ENCODE results near the gene VPS13C. TPM values are rescaled to one million over a fixed set of nuclear protein-coding genes. Genes with fewer than 3 reads are reported as not detected.
"Not testable (repeated sequence)": the region's sequence is repeated elsewhere in the genome, so short reads cannot be mapped to it uniquely, and the experiment has no call there.

VPS13C gene
- total and polyA plus RNA-seq, 2 donors (not counting 1 experiment from before 2014, with no cell fraction given), result 40.0 to 236 TPM

GRCh38 chr15:62021991-62022600 is 38.2 kb downstream of the VPS13C start:
- peaks cover 0 to 7% of the 10 kb centered on the region in 2 donors for H3K4me1 ChIP-seq (ENCODE audit: control insufficient read depth in 2 of 2, insufficient read depth in 2 of 2, low read length in 2 of 2)
- ATAC-seq (ENCODE audit: low read depth) (no peak), DNase-seq (no peak)
- no peak overlapping the region for H3K4me2 ChIP-seq (replicated peaks; ENCODE audit: low read depth, low read length, poor library complexity, severe bottlenecking)
- no peak overlapping the region for H3K4me3 Mint-ChIP-seq
- WGBS (ENCODE audit: insufficient coverage), result no CpG with 5 or more reads among the region's 3 CpGs
- no peak overlapping the region for H3K27ac Mint-ChIP-seq
- no peaks in the 10 kb centered on the region for H3K27me3 ChIP-seq (replicated peaks in 1 of 4; ENCODE audit: control extremely low read depth in 1 of 4, control insufficient read depth in 3 of 4, insufficient read depth in 4 of 4, low read length in 3 of 4)
- peaks cover 12% of the 10 kb centered on the region for H3K4me1 Mint-ChIP-seq
- peaks cover 0 to 2% (median 0%) of the 10 kb centered on the region in 3 donors for H3K9me3 ChIP-seq (ENCODE audit: control extremely low read depth in 1 of 3, control insufficient read depth in 2 of 3, insufficient read depth in 1 of 3, low read length in 2 of 3)
- no peaks in the 10 kb centered on the region for H3K27me3 Mint-ChIP-seq
- peaks cover 3 to 38% of the 10 kb centered on the region in 2 experiments for H3K36me3 ChIP-seq (replicated peaks in 1 of 2; ENCODE audit: control extremely low read depth in 1 of 2, control insufficient read depth in 1 of 2, extremely low read depth in 1 of 2, insufficient read depth in 2 of 2, low read length in 1 of 2)
- CTCF ChIA-PET, result interaction anchor here (1.3 to 1.9 kb wide), 2 partner anchors 38 to 47 kb away, joined by 3 to 10 read pairs; partner anchors contain the start of gene VPS13C
- POLR2A ChIA-PET, result no interaction called here
- H2AFZ ChIP-seq (ENCODE audit: insufficient read depth, low read depth, low read length, poor library complexity, severe bottlenecking), result no peak overlapping the region
- no peaks in the 10 kb centered on the region for H3K9me3 Mint-ChIP-seq (ENCODE audit: insufficient read depth)
- no peaks in the 10 kb centered on the region for H4K20me1 ChIP-seq (ENCODE audit: control insufficient read depth, insufficient read depth, low read length, poor library complexity, severe bottlenecking)
- no peak overlapping the region for H3K27ac ChIP-seq (ENCODE audit: low read length in 2 of 2)
- intact Hi-C loops (cut with micrococcal nuclease), result no loop called here
- H3K79me2 ChIP-seq (ENCODE audit: control insufficient read depth, insufficient read depth, low read length), result no peaks in the 10 kb centered on the region
- no peak overlapping the region for H3K4me3 ChIP-seq (ENCODE audit: control extremely low read depth in 1 of 5, extremely low read depth in 1 of 5, insufficient read depth in 1 of 5, low read depth in 2 of 5, low read length in 4 of 5)
- H3K9ac ChIP-seq (ENCODE audit: low read length), result no peak overlapping the region
- no peak for TF ChIP-seq EZH2 (IDR thresholded peaks at IDR 0.05; ENCODE audit: borderline replicate concordance, insufficient read depth, low read depth, low read length, poor library complexity, severe bottlenecking)
- TF ChIP-seq, protein P1, sequence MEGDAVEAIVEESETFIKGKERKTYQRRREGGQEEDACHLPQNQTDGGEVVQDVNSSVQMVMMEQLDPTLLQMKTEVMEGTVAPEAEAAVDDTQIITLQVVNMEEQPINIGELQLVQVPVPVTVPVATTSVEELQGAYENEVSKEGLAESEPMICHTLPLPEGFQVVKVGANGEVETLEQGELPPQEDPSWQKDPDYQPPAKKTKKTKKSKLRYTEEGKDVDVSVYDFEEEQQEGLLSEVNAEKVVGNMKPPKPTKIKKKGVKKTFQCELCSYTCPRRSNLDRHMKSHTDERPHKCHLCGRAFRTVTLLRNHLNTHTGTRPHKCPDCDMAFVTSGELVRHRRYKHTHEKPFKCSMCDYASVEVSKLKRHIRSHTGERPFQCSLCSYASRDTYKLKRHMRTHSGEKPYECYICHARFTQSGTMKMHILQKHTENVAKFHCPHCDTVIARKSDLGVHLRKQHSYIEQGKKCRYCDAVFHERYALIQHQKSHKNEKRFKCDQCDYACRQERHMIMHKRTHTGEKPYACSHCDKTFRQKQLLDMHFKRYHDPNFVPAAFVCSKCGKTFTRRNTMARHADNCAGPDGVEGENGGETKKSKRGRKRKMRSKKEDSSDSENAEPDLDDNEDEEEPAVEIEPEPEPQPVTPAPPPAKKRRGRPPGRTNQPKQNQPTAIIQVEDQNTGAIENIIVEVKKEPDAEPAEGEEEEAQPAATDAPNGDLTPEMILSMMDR (IDR thresholded peaks at IDR 0.05), result peak; percentile 34

GRCh38 chr15:62020576-62021160 is 39.6 kb downstream of the VPS13C start:
- Mint-ChIP-seq H3K4me1 (no peaks in the 10 kb centered on the region), H3K27me3 (no peaks in the 10 kb centered on the region), H3K9me3 (ENCODE audit: insufficient read depth) (no peaks in the 10 kb centered on the region), H3K4me3 (no peak overlapping the region), H3K27ac (no peak overlapping the region)
- H3K27me3 ChIP-seq (replicated peaks in 1 of 4; ENCODE audit: control extremely low read depth in 1 of 4, control insufficient read depth in 3 of 4, insufficient read depth in 4 of 4, low read length in 3 of 4), result no peaks in the 10 kb centered on the region
- no peak for DNase-seq
- TF ChIP-seq, protein P1 (IDR thresholded peaks at IDR 0.05), result no peak
- TF ChIP-seq EZH2 (IDR thresholded peaks at IDR 0.05; ENCODE audit: borderline replicate concordance, insufficient read depth, low read depth, low read length, poor library complexity, severe bottlenecking), result no peak
- no peak overlapping the region for H3K27ac ChIP-seq (ENCODE audit: low read length in 2 of 2)
- intact Hi-C loops (cut with micrococcal nuclease), result no loop called here
- peaks cover 0 to 2% (median 0%) of the 10 kb centered on the region in 3 donors for H3K9me3 ChIP-seq (ENCODE audit: control extremely low read depth in 1 of 3, control insufficient read depth in 2 of 3, insufficient read depth in 1 of 3, low read length in 2 of 3)
- no peak overlapping the region for H3K4me2 ChIP-seq (replicated peaks; ENCODE audit: low read depth, low read length, poor library complexity, severe bottlenecking)
- H3K36me3 ChIP-seq (replicated peaks in 1 of 2; ENCODE audit: control extremely low read depth in 1 of 2, control insufficient read depth in 1 of 2, extremely low read depth in 1 of 2, insufficient read depth in 2 of 2, low read length in 1 of 2), result peaks cover 3 to 38% of the 10 kb centered on the region in 2 experiments
- H3K4me3 ChIP-seq (ENCODE audit: control extremely low read depth in 1 of 5, extremely low read depth in 1 of 5, insufficient read depth in 1 of 5, low read depth in 2 of 5, low read length in 4 of 5), result no peak overlapping the region
- H3K4me1 ChIP-seq (ENCODE audit: control insufficient read depth in 2 of 2, insufficient read depth in 2 of 2, low read length in 2 of 2), result no peaks in the 10 kb centered on the region
- H3K79me2 ChIP-seq (ENCODE audit: control insufficient read depth, insufficient read depth, low read length), result no peaks in the 10 kb centered on the region
- H3K9ac ChIP-seq (ENCODE audit: low read length), result no peak overlapping the region
- ChIA-PET POLR2A (no interaction called here), CTCF (no interaction called here)
- no peak overlapping the region for H2AFZ ChIP-seq (ENCODE audit: insufficient read depth, low read depth, low read length, poor library complexity, severe bottlenecking)
- H4K20me1 ChIP-seq (ENCODE audit: control insufficient read depth, insufficient read depth, low read length, poor library complexity, severe bottlenecking), result no peaks in the 10 kb centered on the region
- ATAC-seq (ENCODE audit: low read depth), result no peak
- 100% methylated on average over 1 of the region's 3 CpGs for WGBS (ENCODE audit: insufficient coverage)

- H3K4me3 ChIP-seq (ENCODE audit: control extremely low read depth in 1 of 5, extremely low read depth in 1 of 5, insufficient read depth in 1 of 5, low read depth in 2 of 5, low read length in 4 of 5); H3K9me3 Mint-ChIP-seq (ENCODE audit: insufficient read depth); H3K4me3 Mint-ChIP-seq; H3K27ac Mint-ChIP-seq; CTCF ChIA-PET; POLR2A ChIA-PET; H3K27me3 ChIP-seq (replicated peaks in 1 of 4; ENCODE audit: control extremely low read depth in 1 of 4, control insufficient read depth in 3 of 4, insufficient read depth in 4 of 4, low read length in 3 of 4); DNase-seq; H3K9ac ChIP-seq (ENCODE audit: low read length); H4K20me1 ChIP-seq (ENCODE audit: control insufficient read depth, insufficient read depth, low read length, poor library complexity, severe bottlenecking); H3K4me1 Mint-ChIP-seq; H3K9me3 ChIP-seq (ENCODE audit: control extremely low read depth in 1 of 3, control insufficient read depth in 2 of 3, insufficient read depth in 1 of 3, low read length in 2 of 3); H3K27ac ChIP-seq (ENCODE audit: low read length in 2 of 2); ATAC-seq (ENCODE audit: low read depth); intact Hi-C loops (cut with micrococcal nuclease); H3K79me2 ChIP-seq (ENCODE audit: control insufficient read depth, insufficient read depth, low read length); H2AFZ ChIP-seq (ENCODE audit: insufficient read depth, low read depth, low read length, poor library complexity, severe bottlenecking); H3K4me1 ChIP-seq (ENCODE audit: control insufficient read depth in 2 of 2, insufficient read depth in 2 of 2, low read length in 2 of 2); H3K27me3 Mint-ChIP-seq; H3K4me2 ChIP-seq (replicated peaks; ENCODE audit: low read depth, low read length, poor library complexity, severe bottlenecking): not testable (repeated sequence)
- no CpG with 5 or more reads among the region's 7 CpGs for WGBS (ENCODE audit: insufficient coverage)
- peaks cover 4 to 29% of the 10 kb centered on the region in 2 experiments for H3K36me3 ChIP-seq (replicated peaks in 1 of 2; ENCODE audit: control extremely low read depth in 1 of 2, control insufficient read depth in 1 of 2, extremely low read depth in 1 of 2, insufficient read depth in 2 of 2, low read length in 1 of 2)
These were observed 54.9 kb downstream of the VPS13C start for GRCh38 chr15:62005354-62005753.
